ENCODE data around the gene MAPT.
"Not testable (repeated sequence)": the region's sequence is repeated elsewhere in the genome, so short reads cannot be mapped to it uniquely, and the experiment has no call there.

MAPT gene

GRCh38 chr17:45993962-45994627, 99.7 kb downstream of the MAPT start:
- DNase-seq (ENCODE audit: low spot score), result no peak

- DNase-seq (ENCODE audit: low spot score), result no peak
Measured at GRCh38 chr17:45994987-45995386, 100.6 kb downstream of the MAPT start.

- no peak for DNase-seq (ENCODE audit: low spot score)
Measured at GRCh38 chr17:45995627-45996270, 101.4 kb downstream of the MAPT start.

GRCh38 chr17:45996282-45996937, 102.1 kb downstream of the MAPT start:
- DNase-seq (ENCODE audit: low spot score), result no peak

- DNase-seq (ENCODE audit: low spot score), result no peak
Measured at GRCh38 chr17:45997166-45997565, 102.8 kb downstream of the MAPT start.

GRCh38 chr17:45997624-45998023, 103.3 kb downstream of the MAPT start:
- DNase-seq (ENCODE audit: low spot score), result no peak

GRCh38 chr17:45998987-45999899, 104.9 kb downstream of the MAPT start, which contains the start of gene STH:
TSS of gene STH (plus strand) at chr17:45999250. CDS start at chr17:45999280, 30 bp downstream.
- DNase-seq (ENCODE audit: low spot score), result no peak

- DNase-seq (ENCODE audit: low spot score), result no peak
Measured at GRCh38 chr17:45999900-46000290, 105.5 kb downstream of the MAPT start.

- no peak for DNase-seq (ENCODE audit: low spot score)
Measured at GRCh38 chr17:46000292-46000691, 105.9 kb downstream of the MAPT start.

- DNase-seq (ENCODE audit: low spot score), result no peak
Measured at GRCh38 chr17:46000757-46001156, 106.4 kb downstream of the MAPT start.

- no peak for DNase-seq (ENCODE audit: low spot score)
Measured at GRCh38 chr17:46001390-46002310, 107.3 kb downstream of the MAPT start.

GRCh38 chr17:46002311-46002972, 108.1 kb downstream of the MAPT start:
- DNase-seq (ENCODE audit: low spot score), result peak; percentile 75

GRCh38 chr17:46002973-46003316, 108.6 kb downstream of the MAPT start:
- DNase-seq (ENCODE audit: low spot score), result no peak

GRCh38 chr17:46003907-46004748, 109.8 kb downstream of the MAPT start:
- no peak for DNase-seq (ENCODE audit: low spot score)

GRCh38 chr17:46006082-46006481, 111.7 kb downstream of the MAPT start:
- DNase-seq (ENCODE audit: low spot score), result not testable (repeated sequence)

- no peak for DNase-seq (ENCODE audit: low spot score)
Measured at GRCh38 chr17:46007461-46007965, 113.2 kb downstream of the MAPT start.

GRCh38 chr17:46008591-46008990, 114.2 kb downstream of the MAPT start:
- DNase-seq (ENCODE audit: low spot score), result no peak

GRCh38 chr17:46009681-46010596, 115.6 kb downstream of the MAPT start:
- DNase-seq (ENCODE audit: low spot score), result no peak
